Neural crest cell (in vitro differentiated cells): ENCODE data around the gene IL4R. TPM values are rescaled to one million over a fixed set of nuclear protein-coding genes. Genes with fewer than 3 reads are reported as not detected.
A peak's percentile ranks its signal among the peaks of the same experiment; 100 is the strongest.

Experiments
- DNase-seq: peaks from one replicate; pipeline ENCODE4 v3.0.0; 2021; ENCODE audit warnings: low read depth, mixed read lengths, low spot score
- H3K27ac Mint-ChIP-seq: one replicate; pipeline ENCODE4 v1.8.0; 2021; ENCODE audit warnings: mild to moderate bottlenecking, mixed read lengths; ENCODE audit not compliant: unreplicated experiment
- H3K27me3 Mint-ChIP-seq: 2 replicates; pipeline ENCODE4 v1.8.0; 2021; ENCODE audit warnings: low read depth, mild to moderate bottlenecking, mixed read lengths
- H3K36me3 Mint-ChIP-seq: 2 replicates; pipeline ENCODE4 v1.8.0; 2021; ENCODE audit warnings: low read depth, mild to moderate bottlenecking, mixed read lengths
- H3K4me1 Mint-ChIP-seq: 2 replicates; pipeline ENCODE4 v1.8.0; 2021; ENCODE audit warnings: mixed read lengths
- H3K4me3 Mint-ChIP-seq: one replicate; pipeline ENCODE4 v1.8.0; 2021; ENCODE audit warnings: mild to moderate bottlenecking, mixed read lengths
- H3K9me3 Mint-ChIP-seq: 2 replicates; pipeline ENCODE4 v1.8.0; 2021; ENCODE audit warnings: mixed read lengths
- CTCF ChIP-seq: fragments of 200-600 bp; sonication (generic); conservative IDR thresholded peaks from 2 replicates; pipeline ENCODE4 v1.5.0; 2021; ENCODE audit warnings: antibody characterized with exemption, mild to moderate bottlenecking
- total RNA-seq: library from RNA; stranded (reverse); gene quantifications from 2 replicates; pipeline ENCODE4 v1.2.1, GENCODE V29; 2021

Gene IL4R
- total RNA-seq, 1 donor from 2014 or later, result 11.2 TPM

GRCh38 chr16:27378871-27379481, 65.2 kb downstream of the IL4R start:
- Mint-ChIP-seq H3K27ac (peak overlapping the region; percentile 79), H3K4me1 (no peaks in the 10 kb centered on the region), H3K36me3 (no peaks in the 10 kb centered on the region), H3K9me3 (peaks cover 3% of the 10 kb centered on the region), H3K4me3 (no peak overlapping the region), H3K27me3 (peaks cover 4% of the 10 kb centered on the region)
- no peak for TF ChIP-seq CTCF
- DNase-seq, result no peak

- Mint-ChIP-seq H3K27me3 (peaks cover 4% of the 10 kb centered on the region), H3K4me1 (no peaks in the 10 kb centered on the region), H3K27ac (no peak overlapping the region), H3K36me3 (peaks cover 2% of the 10 kb centered on the region), H3K9me3 (peaks cover 7% of the 10 kb centered on the region), H3K4me3 (no peak overlapping the region)
- no peak for DNase-seq
- TF ChIP-seq CTCF, result no peak
These were observed 66.1 kb downstream of the IL4R start for GRCh38 chr16:27379919-27380318.

- H3K4me1 Mint-ChIP-seq, result no peaks in the 10 kb centered on the region
- H3K36me3 Mint-ChIP-seq, result peaks cover 2% of the 10 kb centered on the region
- TF ChIP-seq CTCF, result no peak
- H3K9me3 Mint-ChIP-seq, result peaks cover 7% of the 10 kb centered on the region
- peaks cover 4% of the 10 kb centered on the region for H3K27me3 Mint-ChIP-seq
- no peak overlapping the region for H3K27ac Mint-ChIP-seq
- no peak overlapping the region for H3K4me3 Mint-ChIP-seq
- no peak for DNase-seq
These were observed 67.5 kb downstream of the IL4R start for GRCh38 chr16:27381236-27381635.

GRCh38 chr16:27381974-27382855, 68.4 kb downstream of the IL4R start:
- H3K4me3 Mint-ChIP-seq, result no peak overlapping the region
- no peaks in the 10 kb centered on the region for H3K4me1 Mint-ChIP-seq
- TF ChIP-seq CTCF, result no peak
- DNase-seq, result no peak
- H3K36me3 Mint-ChIP-seq, result peaks cover 2% of the 10 kb centered on the region
- H3K9me3 Mint-ChIP-seq, result peaks cover 7% of the 10 kb centered on the region
- H3K27ac Mint-ChIP-seq, result no peak overlapping the region
- H3K27me3 Mint-ChIP-seq, result peaks cover 4% of the 10 kb centered on the region

GRCh38 chr16:27383556-27384243, 69.9 kb downstream of the IL4R start:
- H3K4me1 Mint-ChIP-seq, result no peaks in the 10 kb centered on the region
- no peak for TF ChIP-seq CTCF

More at GRCh38 chr16:27383556-27384243, 69.9 kb downstream of the IL4R start:
- no peak overlapping the region for H3K4me3 Mint-ChIP-seq
- peaks cover 2% of the 10 kb centered on the region for H3K36me3 Mint-ChIP-seq
- H3K27me3 Mint-ChIP-seq, result peaks cover 4% of the 10 kb centered on the region
- no peak overlapping the region for H3K27ac Mint-ChIP-seq
- DNase-seq, result no peak
- H3K9me3 Mint-ChIP-seq, result peaks cover 7% of the 10 kb centered on the region
